Effector memory CD4-positive, alpha-beta T cell (primary cell): ENCODE measurements around the gene PBX3.

Source experiments
- DNase-seq, 3 donors: peaks; one replicate each; pipeline ENCODE4 v3.0.0-alpha.2; 2020
- H3K27ac ChIP-seq: 2 replicates; pipeline ENCODE4 v1.7.0; 2013; ENCODE audit warnings: mild to moderate bottlenecking, low read length, moderate library complexity; ENCODE audit not compliant: insufficient read depth, poor library complexity, severe bottlenecking
- H3K27me3 ChIP-seq: replicated peaks from 2 replicates; pipeline ENCODE4 v1.7.0; 2013; ENCODE audit warnings: mild to moderate bottlenecking, low read length; ENCODE audit not compliant: insufficient read depth, control insufficient read depth, poor library complexity, severe bottlenecking
- H3K36me3 ChIP-seq: 2 replicates; pipeline ENCODE4 v1.7.0; 2013; ENCODE audit warnings: mild to moderate bottlenecking, low read length, moderate library complexity; ENCODE audit not compliant: control insufficient read depth, insufficient read depth
- H3K4me1 ChIP-seq: 2 replicates; pipeline ENCODE4 v1.7.0; 2013; ENCODE audit warnings: low read length, mild to moderate bottlenecking; ENCODE audit not compliant: control insufficient read depth, insufficient read depth, poor library complexity, severe bottlenecking
- H3K4me3 ChIP-seq: 2 replicates; pipeline ENCODE4 v1.7.0; 2013; ENCODE audit warnings: low read length, low read depth, mild to moderate bottlenecking; ENCODE audit not compliant: insufficient read depth, poor library complexity, severe bottlenecking
- H3K9me3 ChIP-seq: 2 replicates; pipeline ENCODE4 v1.7.0; 2013; ENCODE audit warnings: mild to moderate bottlenecking, low read length, moderate library complexity; ENCODE audit not compliant: control insufficient read depth

The PBX3 gene

DNA sequence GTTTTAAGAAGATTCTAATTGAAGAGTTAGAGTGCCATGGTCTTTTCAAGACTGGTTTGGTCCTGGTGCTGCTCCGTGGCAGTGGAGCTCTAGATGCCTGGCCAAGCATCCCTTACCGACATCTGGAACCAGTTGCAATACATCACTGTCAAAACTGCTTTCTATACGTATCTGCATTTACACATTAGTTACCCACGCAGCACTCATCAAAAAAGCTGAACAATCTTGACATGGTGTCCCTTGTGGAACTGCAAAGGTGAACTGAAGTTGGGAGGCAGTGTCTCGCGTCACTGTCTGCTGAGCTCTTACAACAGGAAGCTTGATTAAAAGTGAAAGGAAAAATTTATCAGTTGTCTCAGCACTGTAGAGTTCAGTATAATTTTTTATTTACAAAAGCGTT lies 82.6 kb downstream of the PBX3 start:
- DNase-seq = peak; percentile 2 to 30 (median 28)
- H3K36me3 ChIP-seq = no peaks in the 10 kb centered on the region
- H3K9me3 ChIP-seq = no peaks in the 10 kb centered on the region
- H3K4me3 ChIP-seq = peak overlapping the region; percentile 46
- peak overlapping the region; percentile 32 for H3K27ac ChIP-seq
- H3K4me1 ChIP-seq = peaks cover 2% of the 10 kb centered on the region
- H3K27me3 ChIP-seq = no peaks in the 10 kb centered on the region

DNA sequence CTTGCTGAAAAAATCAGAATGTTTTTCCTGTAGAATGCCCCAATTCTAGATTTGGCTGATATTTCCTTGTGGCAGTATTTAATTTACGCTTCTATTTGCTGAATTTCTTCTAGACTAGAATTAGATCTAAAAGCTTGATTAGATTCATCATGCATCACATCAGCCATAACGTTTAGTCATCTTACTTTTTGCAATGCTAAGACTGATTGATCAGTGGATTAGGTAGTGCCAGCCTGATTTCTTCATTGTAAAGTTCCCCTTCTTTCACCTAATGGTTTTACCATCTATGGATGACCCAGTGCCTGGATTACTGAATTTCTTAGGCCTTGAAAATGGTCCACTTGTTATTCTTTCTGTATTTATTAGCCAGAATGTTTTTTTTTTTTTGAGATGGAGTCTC lies 83.9 kb downstream of the PBX3 start:
- Histone ChIP-seq H3K4me3 (no peak overlapping the region), H3K36me3 (no peaks in the 10 kb centered on the region), H3K4me1 (no peaks in the 10 kb centered on the region), H3K27ac (no peak overlapping the region), H3K9me3 (no peaks in the 10 kb centered on the region), H3K27me3 (no peaks in the 10 kb centered on the region)
- DNase-seq = no peak

DNA sequence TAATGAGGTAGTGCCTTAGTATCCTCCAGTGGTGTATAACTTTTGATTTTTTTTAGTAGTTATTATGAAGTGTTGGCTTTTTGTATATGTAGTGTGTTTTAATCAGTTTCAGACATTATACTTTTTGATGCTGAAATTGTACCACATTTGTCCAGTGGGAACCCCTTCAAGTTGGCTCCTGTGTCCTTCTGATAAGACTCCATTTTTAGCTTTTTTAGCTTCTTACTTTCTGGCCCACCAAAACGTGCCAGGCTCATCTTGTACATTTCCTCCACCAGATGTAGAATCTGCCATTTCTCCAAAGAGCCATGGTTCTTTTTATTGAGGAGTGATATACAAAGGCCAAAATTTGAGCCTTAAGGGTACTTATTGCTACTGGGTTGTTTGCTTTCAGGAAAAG lies 84.4 kb downstream of the PBX3 start:
- no peaks in the 10 kb centered on the region for H3K27me3 ChIP-seq
- DNase-seq = no peak
- H3K9me3 ChIP-seq = no peaks in the 10 kb centered on the region
- H3K36me3 ChIP-seq = no peaks in the 10 kb centered on the region
- no peaks in the 10 kb centered on the region for H3K4me1 ChIP-seq
- H3K27ac ChIP-seq = no peak overlapping the region
- H3K4me3 ChIP-seq = no peak overlapping the region

DNA sequence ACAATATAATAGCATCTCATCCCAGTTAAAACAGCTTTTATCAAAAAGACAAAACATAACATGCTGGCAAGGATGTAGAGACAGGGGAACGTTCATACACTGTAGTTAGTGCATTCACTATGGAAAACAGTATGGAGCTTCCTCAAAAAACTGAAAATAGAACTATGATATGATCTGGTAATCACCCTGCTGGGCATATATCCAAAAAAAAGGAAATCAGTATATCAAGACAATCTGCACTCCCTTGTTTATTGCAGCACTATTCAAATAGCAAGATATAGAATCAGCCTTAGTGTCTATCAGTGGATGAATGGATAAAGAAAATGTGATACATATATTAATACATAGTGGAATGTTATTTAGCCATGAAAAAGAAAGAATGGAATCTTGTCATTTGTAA lies 88.5 kb downstream of the PBX3 start:
- DNase-seq = no peak
- Histone ChIP-seq H3K4me3 (no peak overlapping the region), H3K4me1 (no peaks in the 10 kb centered on the region), H3K27me3 (no peaks in the 10 kb centered on the region), H3K27ac (no peak overlapping the region), H3K9me3 (no peaks in the 10 kb centered on the region), H3K36me3 (no peaks in the 10 kb centered on the region)

DNA sequence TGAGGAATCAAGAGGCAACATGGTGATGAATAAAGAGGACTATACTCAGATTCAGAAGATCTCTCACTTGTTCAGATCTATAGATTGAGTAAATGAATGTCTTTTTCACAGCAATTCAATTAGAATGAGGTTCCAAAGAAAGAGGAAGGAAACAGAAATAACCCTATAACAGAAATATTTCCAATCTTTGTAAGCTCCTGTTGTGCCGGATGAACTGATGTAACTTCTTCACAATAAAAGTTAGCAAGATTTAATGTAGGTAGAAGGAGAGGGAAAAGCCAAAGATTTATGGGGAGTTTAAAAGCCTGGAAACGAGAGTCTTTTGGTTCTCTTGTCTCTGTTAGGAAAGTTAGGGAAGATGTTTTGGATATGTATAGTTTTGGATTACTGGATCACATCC lies 92.1 kb downstream of the PBX3 start:
- H3K27me3 ChIP-seq = no peaks in the 10 kb centered on the region
- H3K9me3 ChIP-seq = no peaks in the 10 kb centered on the region
- DNase-seq = no peak
- H3K4me1 ChIP-seq = no peaks in the 10 kb centered on the region
- no peaks in the 10 kb centered on the region for H3K36me3 ChIP-seq
- H3K27ac ChIP-seq = no peak overlapping the region
- no peak overlapping the region for H3K4me3 ChIP-seq

DNA sequence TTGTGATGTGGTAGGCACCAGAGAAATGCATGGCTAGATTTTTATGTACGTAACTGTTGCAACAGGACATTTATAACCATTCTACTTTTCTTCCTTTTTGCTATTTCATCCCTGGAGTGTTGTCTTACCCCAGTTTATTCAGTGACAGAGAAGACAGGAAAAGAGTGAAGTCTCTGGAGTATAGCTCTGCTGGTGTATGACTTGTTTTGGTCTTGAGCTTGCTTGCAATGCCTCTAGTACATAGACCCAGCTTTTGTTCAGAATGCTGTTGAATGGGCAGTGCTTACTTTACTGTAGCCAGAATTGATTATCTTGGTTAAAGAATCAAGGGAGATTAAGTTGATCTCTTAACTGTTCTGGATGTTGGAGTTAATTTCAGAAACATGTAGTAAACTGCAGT lies 94.3 kb downstream of the PBX3 start:
- no peaks in the 10 kb centered on the region for H3K36me3 ChIP-seq
- H3K9me3 ChIP-seq = no peaks in the 10 kb centered on the region
- no peaks in the 10 kb centered on the region for H3K27me3 ChIP-seq
- DNase-seq = no peak
- H3K4me1 ChIP-seq = no peaks in the 10 kb centered on the region
- H3K27ac ChIP-seq = no peak overlapping the region
- H3K4me3 ChIP-seq = no peak overlapping the region

DNA sequence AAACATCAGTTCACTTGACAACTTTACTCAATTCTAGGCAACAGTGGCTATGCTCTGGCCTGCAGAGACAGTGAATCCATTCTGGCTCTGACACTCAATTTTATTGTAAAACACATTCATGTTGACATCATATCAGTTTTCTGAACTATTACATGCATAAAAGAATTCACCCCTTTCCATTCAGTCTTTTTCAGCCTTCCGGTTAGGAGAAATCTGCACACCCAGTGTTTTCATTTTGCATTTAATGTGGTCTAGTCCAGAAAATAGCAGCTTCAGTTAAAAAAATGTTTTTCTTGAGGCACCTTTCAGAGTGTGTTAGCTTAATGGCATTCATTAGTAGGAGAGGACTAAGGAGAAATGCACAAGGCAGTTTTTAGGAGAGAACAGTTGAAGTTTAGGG lies 95.1 kb downstream of the PBX3 start:
- DNase-seq = no peak
- Histone ChIP-seq H3K9me3 (no peaks in the 10 kb centered on the region), H3K27ac (no peak overlapping the region), H3K36me3 (no peaks in the 10 kb centered on the region), H3K4me3 (no peak overlapping the region), H3K4me1 (no peaks in the 10 kb centered on the region), H3K27me3 (no peaks in the 10 kb centered on the region)

DNA sequence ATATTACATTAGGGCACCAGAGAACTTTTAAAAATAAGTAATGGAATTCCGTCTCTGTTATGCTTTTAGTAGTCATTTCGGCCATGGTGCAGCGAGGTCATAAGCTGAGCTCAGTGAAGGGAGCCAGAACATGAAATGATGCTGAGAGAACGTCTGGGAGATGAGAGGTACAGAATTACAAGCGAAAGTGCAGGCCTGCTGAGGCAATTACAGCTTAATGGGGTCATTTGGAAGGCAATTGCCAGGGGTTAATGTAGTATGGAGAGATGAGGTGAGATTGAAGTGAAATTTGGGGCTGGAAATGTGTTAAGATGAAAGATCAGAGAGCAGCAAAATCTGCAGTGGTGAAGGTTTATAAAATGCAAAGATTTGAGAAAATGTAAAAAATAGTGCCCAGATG lies 96.5 kb downstream of the PBX3 start:
- Histone ChIP-seq H3K27me3 (no peaks in the 10 kb centered on the region), H3K36me3 (no peaks in the 10 kb centered on the region), H3K4me3 (no peak overlapping the region), H3K27ac (no peak overlapping the region), H3K9me3 (no peaks in the 10 kb centered on the region), H3K4me1 (no peaks in the 10 kb centered on the region)
- DNase-seq = no peak

DNA sequence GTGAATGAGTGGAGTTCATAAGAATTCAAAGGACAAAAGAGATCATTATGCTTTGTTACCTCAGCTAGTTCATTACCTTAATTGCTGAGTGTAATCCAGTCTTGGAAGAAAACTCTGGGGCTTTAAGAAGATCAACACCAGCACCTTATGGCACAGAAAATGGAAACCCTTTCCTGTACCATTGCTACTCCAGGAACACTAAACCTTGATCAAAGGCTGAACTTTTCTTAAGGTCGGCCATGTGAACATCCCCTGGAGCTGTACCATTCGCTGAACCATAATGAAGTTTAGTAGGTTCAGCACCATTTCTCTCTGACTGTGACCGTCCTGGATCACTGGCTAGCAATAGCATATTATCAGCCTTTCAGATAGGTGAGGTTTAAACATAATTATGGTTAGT lies 97.4 kb downstream of the PBX3 start:
- Histone ChIP-seq H3K36me3 (no peaks in the 10 kb centered on the region), H3K9me3 (no peaks in the 10 kb centered on the region), H3K4me1 (no peaks in the 10 kb centered on the region), H3K4me3 (no peak overlapping the region), H3K27ac (no peak overlapping the region), H3K27me3 (no peaks in the 10 kb centered on the region)
- DNase-seq = no peak

DNA sequence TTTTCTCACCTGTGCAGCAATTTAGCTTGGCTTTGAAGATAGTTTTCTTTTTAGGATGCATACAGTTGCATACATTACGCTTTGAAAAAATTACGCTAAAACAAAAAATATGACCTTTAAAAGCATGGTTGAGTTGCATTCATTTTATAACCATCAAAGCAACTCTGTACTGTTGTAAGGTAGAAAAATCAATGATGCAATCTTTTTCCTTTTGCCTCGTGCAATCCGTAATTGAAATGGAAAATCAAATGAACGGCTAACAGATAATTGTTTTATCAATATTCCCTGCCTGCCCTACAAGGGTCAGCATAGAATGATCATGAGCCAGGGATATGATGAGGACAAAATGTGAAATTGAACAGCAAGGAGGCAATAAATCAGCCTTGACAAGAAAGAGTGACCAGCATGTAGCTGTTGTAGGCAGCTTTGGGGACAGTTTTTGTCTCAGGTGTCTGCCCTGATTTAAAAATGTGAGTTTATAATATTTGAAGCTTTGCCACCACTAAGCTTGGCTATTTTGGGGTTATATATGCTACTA lies 98.2 kb downstream of the PBX3 start:
- Histone ChIP-seq H3K36me3 (no peaks in the 10 kb centered on the region), H3K4me1 (no peaks in the 10 kb centered on the region), H3K27me3 (no peaks in the 10 kb centered on the region), H3K27ac (no peak overlapping the region), H3K9me3 (no peaks in the 10 kb centered on the region), H3K4me3 (no peak overlapping the region)
- DNase-seq = no peak

DNA sequence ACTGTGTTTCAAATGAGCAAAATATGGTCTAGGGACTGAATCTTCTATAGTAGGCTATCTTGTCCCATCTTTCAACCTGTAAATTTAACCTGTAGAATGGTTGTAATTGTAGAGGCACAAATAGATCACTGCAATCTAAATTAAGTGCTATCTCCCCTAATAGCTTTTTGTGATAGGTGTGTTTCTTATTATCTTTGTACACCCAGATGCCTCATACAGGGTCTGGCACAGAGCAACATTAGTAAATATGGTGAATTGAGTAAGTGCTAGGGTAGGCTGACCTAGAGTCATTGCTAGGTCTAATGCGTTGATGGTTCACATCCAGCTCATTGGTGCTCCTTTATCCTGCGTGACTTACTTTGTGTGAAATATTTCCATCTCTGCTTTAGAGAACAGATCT lies 100.6 kb downstream of the PBX3 start:
- Histone ChIP-seq H3K4me1 (no peaks in the 10 kb centered on the region), H3K4me3 (no peak overlapping the region), H3K9me3 (no peaks in the 10 kb centered on the region), H3K27me3 (no peaks in the 10 kb centered on the region), H3K27ac (no peak overlapping the region), H3K36me3 (no peaks in the 10 kb centered on the region)
- DNase-seq = no peak
